A673 (cell line): Measurements from ENCODE around the gene GRID2. TPM values are rescaled to one million over a fixed set of nuclear protein-coding genes. Genes with fewer than 3 reads are reported as not detected.

Experiments used
- BruUV-seq: library from RNA; stranded (reverse); fragments of 400-500 nt; replicated peaks from 2 replicates; lab custom pipeline; 2021; lab: Mats Ljungman, UMichigan
- CTCF ChIA-PET: fragments of 300-600 bp; sonication (Branson Sonifier 250); formaldehyde crosslinking; loops from one replicate; lab custom pipeline; 2022; ENCODE audit warnings: antibody characterized with exemption; lab: Charles Lee
- POLR2A ChIA-PET: fragments of 300-600 bp; sonication (Branson Sonifier 250); formaldehyde crosslinking; loops from one replicate; lab custom pipeline; 2022; ENCODE audit warnings: antibody characterized with exemption; ENCODE audit not compliant: low non-redundant PET; lab: Charles Lee
- DNase-seq: peaks from one replicate; pipeline ENCODE4 v3.0.0-alpha.2; 2015; ENCODE audit warnings: low spot score
- H3K27ac ChIP-seq: fragments of 200-600 bp; sonication (generic); 2 replicates; pipeline ENCODE4 v1.5.1; 2016; ENCODE audit warnings: mixed run types, low read depth, mild to moderate bottlenecking, mixed read lengths, antibody characterized with exemption, low read length; ENCODE audit not compliant: poor library complexity, severe bottlenecking
- H3K27me3 ChIP-seq: fragments of 200-600 bp; sonication (generic); replicated peaks from 2 replicates; pipeline ENCODE4 v1.6.1; 2017; ENCODE audit warnings: mixed run types, low read depth, mild to moderate bottlenecking, mixed read lengths, antibody characterized with exemption, low read length; ENCODE audit not compliant: insufficient read depth, poor library complexity
- H3K36me3 ChIP-seq: fragments of 200-600 bp; sonication (generic); 2 replicates; pipeline ENCODE4 v1.6.1; 2016; ENCODE audit warnings: mixed run types, mild to moderate bottlenecking, mixed read lengths, antibody characterized with exemption, low read length; ENCODE audit not compliant: insufficient read depth, poor library complexity, severe bottlenecking
- H3K4me1 ChIP-seq: fragments of 200-600 bp; sonication (generic); 2 replicates; pipeline ENCODE4 v1.6.1; 2017; ENCODE audit warnings: mixed run types, mild to moderate bottlenecking, mixed read lengths, antibody characterized with exemption, low read length; ENCODE audit not compliant: insufficient read depth, poor library complexity, severe bottlenecking
- H3K4me3 ChIP-seq: fragments of 200-600 bp; sonication (generic); 2 replicates; pipeline ENCODE4 v1.5.1; 2016; ENCODE audit warnings: low read depth, mixed run types, mild to moderate bottlenecking, mixed read lengths, low read length; ENCODE audit not compliant: poor library complexity, severe bottlenecking
- H3K9me3 ChIP-seq: fragments of 200-600 bp; sonication (generic); 2 replicates; pipeline ENCODE4 v1.6.1; 2016; ENCODE audit warnings: mixed run types, low read depth, mild to moderate bottlenecking, mixed read lengths, antibody characterized with exemption, low read length; ENCODE audit not compliant: poor library complexity, severe bottlenecking
- EZH2 ChIP-seq: fragments of 200-600 bp; sonication (generic); IDR thresholded peaks from 2 replicates; pipeline ENCODE4 v1.6.1; 2017; ENCODE audit warnings: borderline replicate concordance, low read depth, mild to moderate bottlenecking, mixed read lengths, antibody characterized with exemption, low read length; ENCODE audit not compliant: poor library complexity, severe bottlenecking
- intact Hi-C: fragments of 100-400 bp; cut with micrococcal nuclease; formaldehyde crosslinking; loops from one replicate; pipeline ENCODE4 v1.10.0; 2022; ENCODE audit not compliant: unreplicated experiment
- total RNA-seq: library from RNA; stranded (reverse); gene quantifications from 2 replicates; pipeline ENCODE4 v1.2.3, GENCODE V29; 2021
- TF ChIP-seq, protein P1 (sequence below): fragments of 300-800, 200-600 bp; sonication (generic); conservative IDR thresholded peaks from 2 replicates; pipeline ENCODE4 v1.5.1; 2017; ENCODE audit warnings: low read depth, mild to moderate bottlenecking, antibody characterized with exemption, low read length, moderate library complexity, mixed read lengths

The GRID2 gene
- total RNA-seq, 1 experiment from 2014 or later = not detected

DNA sequence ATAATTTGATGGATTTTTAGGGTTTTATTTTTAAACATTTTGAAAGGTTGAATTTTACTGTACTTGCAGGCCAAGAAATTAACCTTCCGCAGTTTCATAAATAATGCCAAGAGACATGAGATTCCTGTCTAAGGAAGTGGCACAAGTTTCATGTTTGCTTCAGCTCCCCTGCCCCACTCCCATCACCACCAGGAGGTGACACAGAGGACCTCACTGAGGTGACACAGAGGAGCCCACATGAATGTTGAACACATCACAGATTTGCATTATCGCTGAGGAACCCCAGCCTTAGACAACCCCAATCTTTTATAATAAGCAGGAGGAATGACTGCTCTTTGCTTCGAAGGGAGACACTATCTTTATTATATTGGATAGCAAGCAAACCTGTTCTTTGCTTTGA lies 1033.4 kb downstream of the GRID2 start:
- Histone ChIP-seq H3K9me3 (no peaks in the 10 kb centered on the region), H3K36me3 (no peaks in the 10 kb centered on the region), H3K4me3 (no peak overlapping the region), H3K4me1 (no peaks in the 10 kb centered on the region), H3K27ac (no peak overlapping the region), H3K27me3 (no peaks in the 10 kb centered on the region)
- CTCF ChIA-PET = no interaction called here
- BruUV-seq = no TSS peak
- intact Hi-C loops = no loop called here
- POLR2A ChIA-PET = no interaction called here
- TF ChIP-seq EZH2 = no peak
- TF ChIP-seq, protein P1, sequence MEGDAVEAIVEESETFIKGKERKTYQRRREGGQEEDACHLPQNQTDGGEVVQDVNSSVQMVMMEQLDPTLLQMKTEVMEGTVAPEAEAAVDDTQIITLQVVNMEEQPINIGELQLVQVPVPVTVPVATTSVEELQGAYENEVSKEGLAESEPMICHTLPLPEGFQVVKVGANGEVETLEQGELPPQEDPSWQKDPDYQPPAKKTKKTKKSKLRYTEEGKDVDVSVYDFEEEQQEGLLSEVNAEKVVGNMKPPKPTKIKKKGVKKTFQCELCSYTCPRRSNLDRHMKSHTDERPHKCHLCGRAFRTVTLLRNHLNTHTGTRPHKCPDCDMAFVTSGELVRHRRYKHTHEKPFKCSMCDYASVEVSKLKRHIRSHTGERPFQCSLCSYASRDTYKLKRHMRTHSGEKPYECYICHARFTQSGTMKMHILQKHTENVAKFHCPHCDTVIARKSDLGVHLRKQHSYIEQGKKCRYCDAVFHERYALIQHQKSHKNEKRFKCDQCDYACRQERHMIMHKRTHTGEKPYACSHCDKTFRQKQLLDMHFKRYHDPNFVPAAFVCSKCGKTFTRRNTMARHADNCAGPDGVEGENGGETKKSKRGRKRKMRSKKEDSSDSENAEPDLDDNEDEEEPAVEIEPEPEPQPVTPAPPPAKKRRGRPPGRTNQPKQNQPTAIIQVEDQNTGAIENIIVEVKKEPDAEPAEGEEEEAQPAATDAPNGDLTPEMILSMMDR = no peak
- DNase-seq = no peak

DNA sequence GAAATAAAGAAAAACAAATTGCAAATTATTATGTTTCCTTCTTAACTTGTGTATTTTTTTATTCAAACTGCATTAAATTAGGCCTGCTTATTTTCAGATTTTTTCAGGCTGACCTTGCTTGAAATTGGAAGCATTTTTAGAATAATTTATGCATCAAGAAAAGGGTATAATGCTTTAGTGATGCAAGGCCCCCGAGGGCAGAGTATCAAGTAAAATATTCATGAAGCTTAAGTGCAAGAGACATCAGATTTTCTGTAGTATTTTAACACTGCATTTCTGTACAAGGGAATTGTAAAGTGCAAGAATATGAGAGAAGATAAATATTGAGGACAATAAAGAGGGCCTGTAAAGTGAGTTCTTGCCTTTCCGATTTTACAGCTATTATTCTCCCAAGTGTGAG lies 1039.0 kb downstream of the GRID2 start:
- no peak overlapping the region for H3K27ac ChIP-seq
- H3K4me3 ChIP-seq = no peak overlapping the region
- no peak for TF ChIP-seq EZH2
- TF ChIP-seq, protein P1 = no peak
- no peaks in the 10 kb centered on the region for H3K4me1 ChIP-seq
- H3K9me3 ChIP-seq = no peaks in the 10 kb centered on the region
- intact Hi-C loops = no loop called here
- H3K27me3 ChIP-seq = no peaks in the 10 kb centered on the region
- no peak for DNase-seq
- POLR2A ChIA-PET = no interaction called here
- CTCF ChIA-PET = no interaction called here
- no TSS peak for BruUV-seq
- no peaks in the 10 kb centered on the region for H3K36me3 ChIP-seq

GRCh38 chr4:93346840-93347239 lies 1043.1 kb downstream of the GRID2 start:
- H3K36me3 ChIP-seq = no peaks in the 10 kb centered on the region
- no TSS peak for BruUV-seq
- H3K4me1 ChIP-seq = no peaks in the 10 kb centered on the region
- TF ChIP-seq EZH2 = no peak
- TF ChIP-seq, protein P1 = no peak
- H3K4me3 ChIP-seq = no peak overlapping the region
- H3K27ac ChIP-seq = no peak overlapping the region
- H3K27me3 ChIP-seq = no peaks in the 10 kb centered on the region
- intact Hi-C loops = no loop called here
- DNase-seq = no peak
- POLR2A ChIA-PET = no interaction called here
- no peaks in the 10 kb centered on the region for H3K9me3 ChIP-seq
- CTCF ChIA-PET = no interaction called here
